GM18526 (cell line): ENCODE data around the gene ZCCHC8.

ENCODE experiments used
- POLR2A ChIP-seq: IDR thresholded peaks from 3 replicates; pipeline ENCODE4 v1.6.1; 2011; ENCODE audit not compliant: insufficient read length; ENCODE audit errors: extremely low read depth

Gene ZCCHC8

GRCh38 chr12:122500685-122501488, at the start of gene ZCCHC8:
TSS of gene ZCCHC8 (minus strand) at chr12:122500932. CDS start at chr12:122500840, 92 bp downstream.
- peak; percentile 92 for TF ChIP-seq POLR2A

GRCh38 chr12:122547330-122547729, 46.6 kb upstream of the ZCCHC8 start:
- TF ChIP-seq POLR2A: no peak

GRCh38 chr12:122545855-122546254, 45.1 kb upstream of the ZCCHC8 start:
- TF ChIP-seq POLR2A: no peak

- no peak for TF ChIP-seq POLR2A
Measured at GRCh38 chr12:122544537-122544936, 43.8 kb upstream of the ZCCHC8 start.

GRCh38 chr12:122538496-122538895, 37.8 kb upstream of the ZCCHC8 start:
- no peak for TF ChIP-seq POLR2A

- no peak for TF ChIP-seq POLR2A
Measured at GRCh38 chr12:122537021-122537420, 36.3 kb upstream of the ZCCHC8 start.

- TF ChIP-seq POLR2A: no peak
Measured at GRCh38 chr12:122533856-122534255, 33.1 kb upstream of the ZCCHC8 start.

- TF ChIP-seq POLR2A: no peak
Measured at GRCh38 chr12:122528992-122529391, 28.3 kb upstream of the ZCCHC8 start.

- no peak for TF ChIP-seq POLR2A
Measured at GRCh38 chr12:122528582-122528981, 27.9 kb upstream of the ZCCHC8 start.

GRCh38 chr12:122527478-122527944, 26.8 kb upstream of the ZCCHC8 start:
- TF ChIP-seq POLR2A: no peak

GRCh38 chr12:122526683-122527477, 26.1 kb upstream of the ZCCHC8 start, which contains the start of the genes KNTC1 and RSRC2:
TSS of gene KNTC1 (plus strand) at chr12:122527249. CDS start at chr12:122530064, 2,815 bp downstream.
TSS of gene RSRC2 (minus strand) at chr12:122526936. CDS start at chr12:122526853, 83 bp downstream.
- TF ChIP-seq POLR2A: peak; percentile 97

- TF ChIP-seq POLR2A: no peak
Measured at GRCh38 chr12:122523846-122524718, 23.4 kb upstream of the ZCCHC8 start.

- TF ChIP-seq POLR2A: no peak
Measured at GRCh38 chr12:122523280-122523679, 22.5 kb upstream of the ZCCHC8 start.

- TF ChIP-seq POLR2A: no peak
Measured at GRCh38 chr12:122520676-122521075, 19.9 kb upstream of the ZCCHC8 start.

GRCh38 chr12:122519418-122519817, 18.7 kb upstream of the ZCCHC8 start:
- TF ChIP-seq POLR2A: no peak
